ENCODE data around the gene PTPN3. TPM values are rescaled to one million over a fixed set of nuclear protein-coding genes. Genes with fewer than 3 reads are reported as not detected.

Gene PTPN3
- total RNA-seq, 3 donors from 2014 or later (not counting 1 experiment from before 2014, with no cell fraction given) = not detected

- Mint-ChIP-seq H3K4me1 (no peaks in the 10 kb centered on the region), H3K36me3 (no peaks in the 10 kb centered on the region), H3K27me3 (ENCODE audit: low read depth in 2 of 2) (peaks cover 11 to 25% of the 10 kb centered on the region in 2 donors), H3K4me3 (no peak overlapping the region), H3K9me3 (no peaks in the 10 kb centered on the region), H3K27ac (no peak overlapping the region)
- no peak for TF ChIP-seq CTCF (IDR thresholded peaks at IDR 0.05)
- no peaks in the 10 kb centered on the region for H3K36me3 ChIP-seq (ENCODE audit: control insufficient read depth, insufficient read depth, low read length)
- no peaks in the 10 kb centered on the region for H3K9me3 ChIP-seq (ENCODE audit: control insufficient read depth, insufficient read depth, low read length)
- 52% methylated on average over 4 of the region's 6 CpGs for WGBS (ENCODE audit: insufficient coverage)
- H3K27me3 ChIP-seq (ENCODE audit: control insufficient read depth, insufficient read depth, low read length) = no peaks in the 10 kb centered on the region
- intact Hi-C loops (cut with micrococcal nuclease) = no loop called here
- no peak overlapping the region for H3K4me3 ChIP-seq (ENCODE audit: low read length)
- no peak overlapping the region for H3K27ac ChIP-seq (ENCODE audit: low read length)
- H3K4me1 ChIP-seq (ENCODE audit: control insufficient read depth, insufficient read depth, low read length) = no peaks in the 10 kb centered on the region
- no peak for DNase-seq
- ATAC-seq = no peak
These were observed 98.8 kb downstream of the PTPN3 start for GRCh38 chr9:109399258-109399767.

GRCh38 chr9:109391176-109391575, 106.9 kb downstream of the PTPN3 start:
- H3K27me3 Mint-ChIP-seq (ENCODE audit: low read depth in 2 of 2) = peaks cover 3 to 19% of the 10 kb centered on the region in 2 donors
- no peaks in the 10 kb centered on the region for H3K36me3 Mint-ChIP-seq
- H3K27ac Mint-ChIP-seq = no peak overlapping the region
- no peaks in the 10 kb centered on the region for H3K9me3 Mint-ChIP-seq
- Histone ChIP-seq H3K27me3 (ENCODE audit: control insufficient read depth, insufficient read depth, low read length) (peaks cover 2% of the 10 kb centered on the region), H3K9me3 (ENCODE audit: control insufficient read depth, insufficient read depth, low read length) (no peaks in the 10 kb centered on the region), H3K4me1 (ENCODE audit: control insufficient read depth, insufficient read depth, low read length) (no peaks in the 10 kb centered on the region), H3K27ac (ENCODE audit: low read length) (no peak overlapping the region), H3K36me3 (ENCODE audit: control insufficient read depth, insufficient read depth, low read length) (no peaks in the 10 kb centered on the region), H3K4me3 (ENCODE audit: low read length) (no peak overlapping the region)
- no peak for ATAC-seq
- H3K4me3 Mint-ChIP-seq = no peak overlapping the region
- DNase-seq = no peak
- TF ChIP-seq CTCF (IDR thresholded peaks at IDR 0.05) = no peak
- intact Hi-C loops (cut with micrococcal nuclease) = no loop called here
- WGBS (ENCODE audit: insufficient coverage) = 83% methylated on average over 10 of the region's 10 CpGs
- no peaks in the 10 kb centered on the region for H3K4me1 Mint-ChIP-seq

GRCh38 chr9:109387856-109388255, 110.3 kb downstream of the PTPN3 start:
- no peaks in the 10 kb centered on the region for H3K4me1 Mint-ChIP-seq
- Histone ChIP-seq H3K27ac (ENCODE audit: low read length) (no peak overlapping the region), H3K9me3 (ENCODE audit: control insufficient read depth, insufficient read depth, low read length) (no peaks in the 10 kb centered on the region), H3K4me3 (ENCODE audit: low read length) (no peak overlapping the region), H3K27me3 (ENCODE audit: control insufficient read depth, insufficient read depth, low read length) (peaks cover 2% of the 10 kb centered on the region), H3K4me1 (ENCODE audit: control insufficient read depth, insufficient read depth, low read length) (no peaks in the 10 kb centered on the region), H3K36me3 (ENCODE audit: control insufficient read depth, insufficient read depth, low read length) (no peaks in the 10 kb centered on the region)
- H3K4me3 Mint-ChIP-seq = no peak overlapping the region
- H3K27me3 Mint-ChIP-seq (ENCODE audit: low read depth in 2 of 2) = peaks cover 0 to 16% of the 10 kb centered on the region in 2 donors
- TF ChIP-seq CTCF (IDR thresholded peaks at IDR 0.05) = no peak
- ATAC-seq (no peak), DNase-seq (no peak)
- intact Hi-C loops (cut with micrococcal nuclease) = no loop called here
- no peaks in the 10 kb centered on the region for H3K36me3 Mint-ChIP-seq
- no peak overlapping the region for H3K27ac Mint-ChIP-seq
- H3K9me3 Mint-ChIP-seq = no peaks in the 10 kb centered on the region
- 76% methylated on average over 6 of the region's 6 CpGs for WGBS (ENCODE audit: insufficient coverage)

- DNase-seq (no peak), ATAC-seq (no peak)
- Histone ChIP-seq H3K36me3 (ENCODE audit: control insufficient read depth, insufficient read depth, low read length) (no peaks in the 10 kb centered on the region), H3K27me3 (ENCODE audit: control insufficient read depth, insufficient read depth, low read length) (peaks cover 2% of the 10 kb centered on the region), H3K4me1 (ENCODE audit: control insufficient read depth, insufficient read depth, low read length) (no peaks in the 10 kb centered on the region), H3K27ac (ENCODE audit: low read length) (no peak overlapping the region), H3K4me3 (ENCODE audit: low read length) (no peak overlapping the region), H3K9me3 (ENCODE audit: control insufficient read depth, insufficient read depth, low read length) (no peaks in the 10 kb centered on the region)
- Mint-ChIP-seq H3K36me3 (no peaks in the 10 kb centered on the region), H3K27me3 (ENCODE audit: low read depth in 2 of 2) (peaks cover 0 to 22% of the 10 kb centered on the region in 2 donors), H3K4me3 (no peak overlapping the region), H3K4me1 (no peaks in the 10 kb centered on the region), H3K27ac (no peak overlapping the region), H3K9me3 (no peaks in the 10 kb centered on the region)
- 66% methylated on average over 3 of the region's 3 CpGs for WGBS (ENCODE audit: insufficient coverage)
- no peak for TF ChIP-seq CTCF (IDR thresholded peaks at IDR 0.05)
- intact Hi-C loops (cut with micrococcal nuclease) = no loop called here
These were observed 110.9 kb downstream of the PTPN3 start for GRCh38 chr9:109387206-109387605.

Measured in natural killer cell (primary cell).